Glomerular endothelial cell (primary cell): Measurements from ENCODE around the gene MAFG. TPM values are rescaled to one million over a fixed set of nuclear protein-coding genes. Genes with fewer than 3 reads are reported as not detected.
"Not testable (repeated sequence)": the region's sequence is repeated elsewhere in the genome, so short reads cannot be mapped to it uniquely, and the experiment has no call there.

ENCODE experiments used
- DNase-seq: peaks from one replicate; pipeline ENCODE4 v3.0.0-alpha.2; 2011; ENCODE audit warnings: low read depth, low spot score; ENCODE audit errors: extremely low read depth
- total RNA-seq: library from RNA; depleted of rRNA; stranded (reverse); fragments of >200 nt; gene quantifications from 2 replicates; pipeline ENCODE4 v1.2.3, GENCODE V29; 2015

MAFG gene
- total RNA-seq, 1 donor from 2014 or later, result 34.4 TPM

DNA sequence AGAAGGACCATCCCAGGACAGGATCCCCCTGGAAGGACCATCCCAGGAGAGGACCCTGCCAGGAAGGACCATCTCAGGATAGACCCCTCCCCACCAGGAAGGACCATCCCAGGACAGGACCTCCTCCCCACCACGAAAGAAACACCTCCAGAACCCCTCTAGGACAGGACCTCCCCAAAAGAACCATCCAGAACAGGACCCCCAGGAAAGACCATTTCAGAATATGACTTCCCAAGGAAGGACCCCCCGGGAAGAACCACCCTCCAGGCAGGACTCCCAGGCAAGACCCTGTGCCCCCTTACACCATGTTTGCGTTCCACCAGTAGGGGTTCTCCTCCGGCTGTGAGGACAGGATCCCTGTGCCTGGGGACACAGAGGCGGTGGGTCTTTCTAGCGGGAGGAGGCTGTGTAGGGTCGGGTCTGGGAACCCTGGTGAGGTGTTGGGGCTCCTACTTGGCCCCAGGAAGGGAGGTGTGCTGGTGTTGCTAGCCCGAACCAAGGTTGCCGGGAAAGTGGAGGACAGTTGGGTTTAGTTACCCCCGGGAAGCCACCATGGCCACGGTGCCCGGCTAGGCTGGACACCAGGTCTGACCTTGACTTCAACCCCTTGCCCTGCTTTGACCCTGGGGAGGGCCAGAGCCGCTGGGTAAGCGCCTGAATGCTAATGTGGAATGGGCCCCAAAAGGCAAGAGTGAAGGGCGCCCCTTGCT is 31.3 kb upstream of the MAFG start:
- no peak for DNase-seq

DNA sequence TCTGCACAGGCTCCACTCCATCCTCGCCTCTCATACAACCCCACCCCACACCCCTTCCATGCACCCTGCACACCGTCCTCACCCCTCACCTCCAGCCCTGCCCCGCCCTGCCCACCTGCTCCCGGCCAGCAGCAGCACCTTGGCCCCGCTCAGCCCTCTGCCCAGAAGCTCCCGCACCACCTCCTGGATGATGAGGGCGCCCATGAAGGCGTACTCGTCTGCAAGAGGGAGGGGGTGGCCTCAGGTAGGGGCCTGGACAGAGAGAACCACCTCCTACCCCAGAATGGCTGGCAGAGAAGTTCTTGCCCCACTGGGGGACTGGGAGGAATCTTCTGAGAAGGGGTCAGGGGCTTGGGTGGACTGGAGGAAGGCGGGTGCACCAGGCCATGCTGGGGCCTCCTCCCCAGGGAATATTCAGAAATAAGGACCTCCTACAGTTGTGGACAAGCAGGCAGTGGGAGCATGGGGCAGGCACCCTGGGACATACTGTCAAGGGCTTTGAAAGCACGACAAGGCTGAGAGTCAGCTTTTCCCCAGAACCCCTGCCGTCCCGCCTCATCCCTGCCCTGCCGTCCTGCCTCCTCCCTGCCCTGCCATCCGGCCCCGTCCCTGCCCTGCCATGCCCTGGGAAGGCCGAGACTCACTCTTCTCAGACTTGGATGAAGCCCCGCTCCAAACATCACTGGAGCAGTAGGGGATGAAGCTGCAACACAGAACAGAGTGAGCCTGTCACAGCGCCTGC is 30.3 kb upstream of the MAFG start:
- no peak for DNase-seq

DNA sequence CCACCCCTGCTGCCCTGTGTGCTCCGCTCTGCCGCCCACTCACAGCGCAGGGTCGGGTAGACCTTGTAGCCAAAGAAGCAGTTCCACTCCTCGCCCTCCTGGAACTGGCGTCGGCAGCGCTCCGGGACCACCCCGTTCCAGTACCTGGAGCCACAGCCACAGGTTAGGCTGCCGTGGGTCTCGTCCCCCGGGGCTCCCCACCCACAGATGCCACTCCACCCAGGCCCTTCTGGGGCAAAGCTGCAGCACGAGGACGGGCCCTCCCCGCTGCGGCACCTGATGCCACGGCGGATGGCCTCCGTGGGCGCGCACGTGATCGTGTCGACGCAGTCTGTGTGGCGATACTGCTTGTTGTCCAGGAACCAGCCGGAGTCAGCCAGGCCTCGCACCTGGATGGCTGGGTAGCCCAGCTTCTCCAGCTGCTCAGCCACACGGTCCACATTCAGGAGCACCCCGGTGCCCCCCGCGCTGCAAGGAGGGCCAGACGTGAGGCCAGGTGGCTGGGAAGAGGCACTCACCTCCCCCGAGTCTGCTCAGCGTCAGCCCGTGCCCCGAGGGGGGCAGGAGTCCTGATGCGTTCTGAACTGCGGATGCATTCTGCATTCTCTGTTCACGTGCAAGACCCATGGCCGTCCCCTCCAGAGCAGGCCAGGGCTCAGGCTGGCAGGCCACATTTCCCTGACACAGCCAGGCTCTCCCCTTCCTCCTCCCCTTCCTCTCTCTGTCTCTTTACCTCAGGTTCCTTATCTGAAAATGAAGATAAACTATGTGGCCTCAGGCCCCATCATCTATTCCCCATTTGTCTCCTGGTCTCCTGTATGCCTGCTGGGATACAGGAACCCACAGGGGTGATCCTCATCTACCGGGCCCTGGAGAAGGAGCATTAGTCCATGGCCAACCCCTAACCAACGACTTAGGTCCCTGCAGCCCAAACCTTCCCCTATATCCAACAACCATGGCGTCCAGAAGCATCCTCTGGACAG is 29.4 kb upstream of the MAFG start:
- DNase-seq, result no peak

DNA sequence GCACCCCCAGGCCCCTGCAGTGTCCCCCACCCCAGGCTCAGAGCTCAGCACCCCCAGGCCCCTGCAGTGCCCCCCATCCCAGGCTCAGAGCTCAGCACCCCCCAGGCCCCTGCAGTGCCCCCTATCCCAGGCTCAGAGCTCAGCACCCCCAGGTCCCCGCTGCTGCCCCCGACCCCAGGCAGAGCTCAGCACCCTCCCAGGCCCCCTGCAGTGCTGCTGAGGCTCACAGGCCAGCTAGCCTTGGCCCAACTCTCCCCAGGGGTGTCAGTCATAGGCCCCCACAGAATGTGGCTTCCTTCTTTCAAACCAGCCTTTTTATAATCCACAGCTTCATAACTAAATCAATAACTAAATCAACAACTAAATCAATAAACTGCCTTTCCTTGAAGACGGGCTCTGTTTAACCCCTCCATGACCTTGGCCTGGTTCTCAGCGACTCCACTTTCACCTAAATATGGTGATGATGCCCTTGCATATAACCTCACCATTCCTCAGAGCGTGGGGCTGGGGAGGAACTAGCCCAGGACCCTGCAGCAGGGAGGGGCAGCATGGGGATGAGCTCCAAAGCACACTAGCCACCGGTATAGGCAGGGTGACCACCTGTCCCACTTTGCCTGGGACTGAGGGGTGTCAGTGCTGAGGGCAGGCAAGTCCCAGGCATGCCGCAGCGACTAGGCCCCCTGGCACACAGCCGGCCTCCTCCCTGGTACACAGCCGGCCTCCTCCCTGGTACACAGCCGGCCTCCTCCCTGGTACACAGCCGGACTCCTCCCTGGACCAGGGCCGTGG is 28.4 kb upstream of the MAFG start:
- DNase-seq, result no peak

DNA sequence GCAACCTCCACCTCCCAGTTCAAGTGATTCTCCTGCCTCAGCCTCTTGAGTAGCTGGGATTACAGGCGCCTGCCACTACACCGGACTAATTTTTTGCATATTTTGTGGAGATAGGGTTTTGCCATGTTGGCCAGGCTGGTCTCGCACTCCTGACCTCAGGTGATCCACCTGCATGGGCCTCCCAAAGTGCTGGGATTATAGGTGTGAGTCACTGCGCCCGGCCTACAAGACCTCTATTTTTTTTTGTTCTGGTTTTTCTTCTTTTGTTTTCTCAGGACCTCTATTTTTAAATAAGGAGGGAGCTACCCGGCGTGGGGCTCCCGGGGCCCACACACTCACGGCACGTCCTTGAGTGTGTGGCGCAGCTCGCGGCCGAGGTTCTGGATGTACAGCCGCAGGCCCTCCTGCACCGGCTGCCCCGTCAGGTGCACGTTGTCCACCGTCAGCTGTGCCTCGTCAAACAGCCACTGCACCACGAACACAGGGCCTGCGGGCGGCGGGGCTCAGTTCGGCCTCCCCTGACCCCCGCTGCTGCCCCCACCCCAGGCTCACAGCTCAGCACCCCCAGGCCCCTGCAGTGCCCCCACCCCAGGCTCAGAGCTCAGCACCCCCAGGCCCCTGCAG is 27.6 kb upstream of the MAFG start:
- DNase-seq, result no peak

DNA sequence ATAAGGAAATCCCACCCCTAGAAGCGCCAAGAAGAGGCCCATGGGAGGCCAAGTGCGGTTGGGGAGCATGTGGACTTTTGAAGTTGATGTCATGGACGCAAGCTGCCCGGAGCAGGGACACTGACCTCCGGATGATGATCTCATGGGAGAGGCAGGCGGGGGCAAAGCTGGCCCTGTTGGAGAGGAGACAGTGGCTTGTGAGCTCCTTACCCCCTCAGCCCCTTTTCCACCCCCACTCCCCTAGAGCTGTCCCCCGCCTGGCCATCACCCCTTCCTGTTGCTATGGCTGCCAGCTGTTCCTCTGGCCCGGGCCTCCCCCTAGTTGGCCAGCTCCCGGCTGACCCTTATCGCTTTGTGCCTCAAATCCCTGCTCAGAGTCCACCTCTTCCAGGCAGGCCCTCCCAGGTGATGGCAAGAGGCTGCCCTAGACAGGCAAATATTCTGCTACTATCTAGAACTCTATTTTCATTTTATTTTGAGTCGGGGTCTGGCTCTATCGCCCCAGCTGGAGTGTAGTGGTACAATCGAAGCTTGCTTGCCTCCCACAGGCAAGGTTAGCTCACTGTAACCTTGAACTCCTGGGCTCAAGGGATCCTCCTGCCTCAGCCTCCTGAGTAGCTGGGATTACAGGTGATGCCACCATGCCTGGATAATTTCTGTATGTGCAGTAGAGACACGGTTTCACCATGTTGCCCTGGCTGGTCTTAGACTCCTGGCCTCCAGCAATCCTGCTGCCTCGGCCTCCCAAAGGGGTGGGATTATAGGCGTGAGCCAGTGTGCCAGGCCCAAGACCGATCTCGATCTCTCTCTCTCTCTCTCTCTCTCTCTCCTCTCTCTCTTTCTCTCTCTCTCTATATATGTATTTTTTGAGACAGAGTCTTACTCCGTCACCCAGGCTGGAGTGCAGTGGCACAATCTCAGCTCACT is 26.9 kb upstream of the MAFG start:
- DNase-seq, result no peak

DNA sequence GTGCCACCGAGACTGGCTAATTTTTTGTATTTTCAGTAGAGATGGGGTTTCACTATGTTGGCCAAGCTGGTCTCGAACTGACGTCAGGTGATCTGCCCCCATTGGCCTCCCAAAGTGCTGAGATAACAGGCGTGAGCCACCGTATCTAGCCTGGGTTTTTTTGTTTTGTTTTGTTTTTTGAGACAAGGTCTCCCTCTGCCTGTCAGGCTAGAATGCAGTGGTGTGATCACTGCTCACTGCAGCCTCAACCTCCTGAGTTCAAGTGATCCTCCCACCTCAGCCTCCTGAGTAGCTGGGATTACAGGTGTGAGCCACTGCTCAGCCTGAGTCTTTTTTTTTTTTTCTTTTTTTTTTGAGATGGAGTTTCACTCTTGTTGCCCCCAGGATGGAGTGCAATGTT is 25.9 kb upstream of the MAFG start:
- not testable (repeated sequence) for DNase-seq

DNA sequence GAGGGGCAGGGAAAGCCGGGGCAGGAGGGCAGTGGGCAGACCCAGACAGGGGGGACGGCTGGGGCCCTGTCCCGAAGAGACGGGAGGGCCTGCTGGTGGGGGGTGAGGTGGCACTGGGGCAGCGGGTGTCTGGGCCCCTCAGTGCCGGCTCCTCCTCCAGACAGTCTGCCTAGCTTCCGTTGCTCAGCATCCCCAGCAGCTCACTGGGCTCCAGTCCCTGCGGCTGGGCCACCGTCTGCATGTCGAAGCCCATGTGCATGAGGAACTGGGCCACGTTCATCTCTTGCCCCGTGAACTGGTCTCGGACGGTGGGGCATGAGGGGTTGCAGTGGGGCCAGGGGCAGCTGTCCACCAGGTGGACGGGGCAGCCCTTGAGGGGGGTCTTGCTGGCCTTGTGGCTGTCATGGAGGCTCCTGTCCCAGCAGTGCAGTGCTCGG is 25.3 kb upstream of the MAFG start:
- DNase-seq, result no peak

DNA sequence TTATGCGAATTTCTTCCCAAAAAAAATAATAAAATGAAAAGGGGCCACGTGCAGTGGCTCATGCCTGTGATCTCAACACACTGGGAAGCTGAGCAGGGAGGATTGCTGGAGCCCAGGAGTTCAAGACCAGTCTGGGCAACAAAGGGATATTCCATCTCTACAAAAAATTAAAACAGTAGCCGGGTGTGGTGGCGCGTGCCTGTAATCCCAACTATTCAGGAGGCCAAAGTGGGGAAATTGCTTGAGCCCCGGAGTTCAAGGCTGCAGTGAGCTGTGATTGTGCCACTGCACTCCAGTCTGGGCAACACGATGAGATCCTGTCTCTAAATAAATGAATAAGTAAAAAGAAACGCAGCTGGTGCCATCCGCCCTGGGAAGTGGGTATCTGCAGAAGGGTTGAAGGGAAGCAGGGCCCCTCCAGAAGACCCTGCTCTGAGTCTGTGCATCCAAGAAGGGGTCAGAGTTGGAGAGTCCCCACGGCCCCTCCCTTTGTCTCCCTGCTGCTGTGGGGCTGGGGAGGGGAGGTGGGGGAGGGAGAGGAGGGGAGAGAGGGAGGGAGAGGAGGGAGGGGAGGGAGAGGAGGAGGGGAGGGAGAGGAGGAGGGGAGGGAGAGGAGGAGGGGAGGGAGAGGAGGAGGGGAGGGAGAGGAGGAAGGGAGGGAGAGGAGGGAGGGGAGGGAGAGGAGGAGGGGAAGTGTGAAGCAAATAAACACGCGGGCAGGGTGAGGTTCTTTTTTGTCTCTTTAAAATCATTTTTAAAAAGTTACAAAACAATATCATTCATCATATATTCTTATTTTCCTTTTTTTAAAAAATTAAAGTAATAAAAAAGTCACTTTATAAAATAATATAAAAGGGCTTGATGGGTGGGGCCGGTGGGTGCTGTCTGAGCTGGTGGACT is 24.5 kb upstream of the MAFG start:
- no peak for DNase-seq

DNA sequence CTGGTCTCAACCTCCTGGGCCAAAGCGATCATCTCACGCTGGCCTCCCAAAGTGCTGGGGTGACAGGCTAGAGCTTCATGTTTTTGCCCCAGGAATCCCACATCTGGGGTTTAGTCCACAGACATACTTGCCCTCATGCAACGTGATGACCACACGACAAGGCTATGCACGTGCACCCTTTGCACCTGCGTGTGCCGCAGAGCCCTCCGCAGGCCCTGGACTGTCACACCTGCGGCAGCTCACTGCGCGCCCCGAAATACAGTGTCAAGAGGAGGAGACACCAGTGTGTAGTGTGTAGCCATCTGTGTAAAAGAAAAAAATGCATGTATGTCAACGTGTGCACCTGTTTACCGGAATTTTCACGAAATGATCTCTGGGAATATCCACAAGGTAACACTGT is 23.0 kb upstream of the MAFG start:
- no peak for DNase-seq

DNA sequence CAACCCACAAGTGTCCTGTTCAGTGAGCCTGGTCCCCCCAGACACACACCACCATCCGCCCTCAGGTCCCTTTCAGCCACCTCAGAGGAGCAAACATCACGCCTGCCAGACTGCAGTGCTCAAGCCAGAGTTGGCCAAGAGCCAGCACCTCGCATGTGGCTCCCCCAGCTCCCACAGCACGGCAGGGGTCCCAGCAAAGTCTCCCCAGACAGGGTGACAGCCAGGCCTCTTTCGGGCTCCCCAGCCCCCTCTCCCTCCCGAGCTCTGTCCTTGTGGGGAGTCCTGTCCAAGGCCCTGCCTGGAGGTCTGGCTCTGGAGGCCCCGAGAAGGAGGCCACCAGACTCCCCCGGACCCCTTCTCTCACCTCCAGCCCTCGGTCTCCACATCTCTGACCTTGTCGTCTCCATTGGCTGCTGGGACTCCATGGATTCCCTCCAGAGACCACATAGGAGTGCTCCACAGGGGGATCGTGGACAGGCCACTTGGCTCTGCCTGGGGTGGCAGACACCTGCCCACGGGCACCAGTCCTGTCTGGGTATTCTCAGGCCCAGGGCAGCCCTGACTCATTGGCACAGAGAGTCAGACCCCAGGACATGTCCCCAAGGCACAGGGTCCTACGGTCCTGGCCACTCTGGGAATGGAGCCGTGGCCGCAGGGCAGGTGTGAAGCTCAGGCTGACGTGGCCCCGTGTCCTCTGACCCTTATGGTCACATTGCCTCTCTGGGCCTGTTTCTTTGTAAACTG is 21.3 kb upstream of the MAFG start:
- DNase-seq, result no peak

DNA sequence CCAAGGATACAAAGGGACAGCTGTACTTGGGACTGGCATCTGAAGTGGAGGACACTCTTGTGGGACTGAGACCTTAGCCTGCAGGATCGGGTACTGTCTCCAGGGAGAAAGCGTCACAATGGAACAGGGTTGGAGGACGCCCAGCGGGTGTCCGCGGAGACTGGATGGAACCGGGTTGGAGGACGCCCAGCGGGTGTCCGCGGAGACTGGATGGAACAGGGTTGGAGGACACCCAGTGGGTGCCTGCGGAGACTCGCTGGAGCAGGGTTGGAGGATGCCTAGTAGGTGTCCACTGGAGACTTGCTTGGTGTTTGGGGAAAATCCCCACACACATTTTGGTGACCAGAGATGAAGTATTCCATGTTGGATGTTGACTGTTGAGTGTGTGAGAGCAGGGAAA is 19.7 kb upstream of the MAFG start, which contains the start of gene MYADML2:
Gene MYADML2 (minus strand): TSS at position 45 of the 400 bp plus-strand sequence. CDS start 5,492 bp downstream, outside the sequence.
- no peak for DNase-seq

DNA sequence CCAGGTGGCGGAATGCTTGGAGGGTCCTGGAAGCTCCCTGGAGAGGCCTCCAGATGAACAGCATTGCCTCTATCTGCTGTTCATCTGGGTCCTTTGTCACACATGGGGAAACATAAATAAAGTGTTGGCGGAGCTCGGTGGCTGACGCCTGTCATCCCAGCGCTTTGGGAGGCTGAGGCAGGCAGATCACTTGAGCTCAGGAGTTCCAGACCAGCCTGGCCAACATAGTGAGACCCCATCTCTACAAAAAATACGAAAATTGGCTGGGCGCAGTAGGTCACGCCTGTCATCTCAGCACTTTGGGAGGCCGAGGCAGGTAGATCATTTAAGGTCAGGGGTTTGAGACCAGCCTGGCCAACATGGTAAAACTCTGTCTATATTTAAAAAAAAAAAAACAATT is 17.3 kb upstream of the MAFG start:
- DNase-seq, result no peak

DNA sequence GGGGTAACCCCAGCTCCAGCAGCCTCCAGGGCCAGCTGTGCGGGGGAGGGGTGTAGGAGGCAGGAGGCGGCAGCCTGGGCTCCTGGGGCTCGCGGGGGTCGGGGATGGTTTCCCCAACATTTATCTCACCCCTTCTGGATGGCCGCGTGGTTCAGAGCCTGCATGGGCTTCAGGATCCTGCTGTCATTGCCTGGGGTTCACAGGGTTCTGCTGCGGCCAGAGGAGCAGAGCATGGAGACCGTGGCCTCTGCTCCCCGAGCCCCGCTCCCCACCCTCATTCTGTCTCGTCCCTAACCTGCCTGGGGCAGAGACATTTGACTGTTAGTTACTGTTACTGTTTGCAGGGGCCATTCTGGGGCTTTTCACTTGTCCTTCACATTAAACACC is 14.6 kb upstream of the MAFG start:
- no peak for DNase-seq

DNA sequence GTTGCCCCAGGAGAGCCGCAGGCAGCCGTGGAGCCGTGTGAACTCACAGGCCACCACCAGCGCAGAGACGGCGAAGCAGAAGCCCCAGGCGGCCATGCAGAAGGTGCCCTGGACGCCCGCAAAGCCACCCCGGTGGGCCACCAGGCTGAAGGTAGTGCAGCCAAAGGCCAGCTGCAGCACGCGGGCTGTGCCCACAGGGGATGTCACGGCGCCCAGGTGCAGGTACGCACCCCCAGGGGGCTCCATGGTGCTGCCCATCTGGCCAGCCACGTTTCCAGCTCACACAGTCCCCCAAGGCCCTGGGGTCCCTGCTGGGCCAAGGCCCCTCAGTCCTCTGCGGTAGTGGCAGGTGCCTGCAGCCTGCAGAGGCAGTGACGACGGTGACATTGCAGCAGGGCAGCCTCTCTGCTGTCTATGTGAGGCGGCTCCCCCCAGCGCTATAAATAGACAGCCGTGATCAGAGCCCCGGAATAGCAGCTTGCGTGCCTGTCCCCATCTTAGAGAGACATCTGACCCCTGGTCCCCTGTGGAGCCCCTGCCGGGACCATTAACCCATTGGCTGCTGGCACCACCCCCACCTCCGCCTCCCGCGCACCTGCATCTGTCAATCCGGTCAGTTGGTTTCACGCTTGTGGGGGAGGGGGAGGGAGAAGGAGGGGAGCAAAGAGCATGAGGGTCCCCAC is 14.1 kb upstream of the MAFG start:
- no peak for DNase-seq
